OCI-LY7 (cell line): ENCODE measurements around the gene PAAF1. TPM values are rescaled to one million over a fixed set of nuclear protein-coding genes. Genes with fewer than 3 reads are reported as not detected.

Experiments used
- BruUV-seq: library from RNA; stranded (reverse); fragments of 400-500 nt; replicated peaks from 2 replicates; lab custom pipeline; 2021; lab: Mats Ljungman, UMichigan
- CTCF ChIA-PET: fragments of 300-600 bp; sonication (Branson Sonifier 250); formaldehyde crosslinking; loops from one replicate; lab custom pipeline; 2022; ENCODE audit warnings: antibody characterized with exemption; ENCODE audit not compliant: unreplicated experiment; lab: Charles Lee
- POLR2A ChIA-PET: fragments of 300-600 bp; sonication (Branson Sonifier 250); formaldehyde crosslinking; loops from one replicate; lab custom pipeline; 2022; ENCODE audit warnings: antibody characterized with exemption; lab: Charles Lee
- DNase-seq: peaks from one replicate; pipeline ENCODE4 v3.0.0-alpha.2; 2015; ENCODE audit warnings: low spot score
- H2AFZ ChIP-seq: fragments of 200-600 bp; sonication (generic), shearing (Covaris generic); 2 replicates; pipeline ENCODE4 v1.6.1; 2014; ENCODE audit warnings: mild to moderate bottlenecking, antibody characterized with exemption, low read length, moderate library complexity
- H3K27ac ChIP-seq: fragments of 200-600 bp; sonication (generic); 2 replicates; pipeline ENCODE4 v1.5.1; 2014; ENCODE audit warnings: mixed run types, low read depth, mild to moderate bottlenecking, moderate library complexity, low read length, inconsistent platforms; ENCODE audit not compliant: poor library complexity, severe bottlenecking
- H3K36me3 ChIP-seq: fragments of 200-600 bp; sonication (generic); 2 replicates; pipeline ENCODE4 v1.6.1; 2014; ENCODE audit warnings: mild to moderate bottlenecking, antibody characterized with exemption, low read length, moderate library complexity, mixed read lengths; ENCODE audit not compliant: insufficient read depth
- H3K4me1 ChIP-seq: fragments of 200-600 bp; sonication (generic); 2 replicates; pipeline ENCODE4 v1.5.1; 2014; ENCODE audit warnings: mild to moderate bottlenecking, low read length; ENCODE audit not compliant: insufficient read depth, poor library complexity, severe bottlenecking
- H3K4me2 ChIP-seq: fragments of 200-600 bp; sonication (generic); 2 replicates; pipeline ENCODE4 v1.6.1; 2014; ENCODE audit warnings: mild to moderate bottlenecking, low read length
- H3K4me3 ChIP-seq: fragments of 200-600 bp; sonication (generic); 2 replicates; pipeline ENCODE4 v1.5.1; 2014; ENCODE audit warnings: mild to moderate bottlenecking, low read depth, low read length; ENCODE audit not compliant: poor library complexity, severe bottlenecking
- H3K79me2 ChIP-seq: fragments of 200-600 bp; sonication (generic); 2 replicates; pipeline ENCODE4 v1.6.1; 2016; ENCODE audit warnings: low read depth, mild to moderate bottlenecking, low read length, moderate library complexity, mixed read lengths; ENCODE audit not compliant: insufficient read depth
- H3K9me2 ChIP-seq: fragments of 200-600 bp; sonication (generic); 2 replicates; pipeline ENCODE4 v1.6.1; 2016; ENCODE audit warnings: mild to moderate bottlenecking, low read length, mixed read lengths; ENCODE audit not compliant: insufficient read depth
- H3K9me3 ChIP-seq: fragments of 200-600 bp; sonication (generic); 2 replicates; pipeline ENCODE4 v1.6.1; 2014; ENCODE audit warnings: mild to moderate bottlenecking, mixed run types, low read length, mixed read lengths
- H4K20me1 ChIP-seq: fragments of 200-600 bp; sonication (generic); 2 replicates; pipeline ENCODE4 v1.6.1; 2014; ENCODE audit warnings: mild to moderate bottlenecking, antibody characterized with exemption, low read length, moderate library complexity, mixed read lengths; ENCODE audit not compliant: insufficient read depth
- CTCF ChIP-seq: fragments of 200-600 bp; sonication (generic); conservative IDR thresholded peaks from 2 replicates; pipeline ENCODE4 v1.5.1; 2014; ENCODE audit warnings: mild to moderate bottlenecking, antibody characterized with exemption, low read length, moderate library complexity, mixed read lengths
- EZH2phosphoT487 ChIP-seq: fragments of 200-600 bp; sonication (generic); IDR thresholded peaks from 2 replicates; pipeline ENCODE4 v1.6.1; 2018; ENCODE audit warnings: low read depth, borderline replicate concordance, mild to moderate bottlenecking, mixed run types, antibody characterized with exemption, low read length, moderate library complexity, mixed read lengths
- intact Hi-C: fragments of 100-400 bp; cut with micrococcal nuclease; formaldehyde crosslinking; loops from one replicate; pipeline ENCODE4 v1.10.0; 2022; ENCODE audit not compliant: unreplicated experiment
- total RNA-seq, 2 experiments: library from RNA; depleted of rRNA in 1 of 2; stranded (reverse); fragments of >200 nt in 1 of 2; shearing (Covaris generic) in 1 of 2; gene quantifications; 2 replicates each; pipeline ENCODE4 v1.2.3, GENCODE V29; 2014 to 2022

Gene PAAF1
- total RNA-seq, 2 experiments from 2014 or later, result 11.2 to 35.0 TPM

- Histone ChIP-seq H3K27ac (no peak overlapping the region), H3K4me2 (no peak overlapping the region), H3K79me2 (no peaks in the 10 kb centered on the region), H3K9me3 (0 out of 2 replicates have a peak, but pooled peaks cover 5% of the 10 kb centered on the region), H3K4me3 (no peak overlapping the region), H3K9me2 (no peaks in the 10 kb centered on the region), H3K36me3 (no peaks in the 10 kb centered on the region), H2AFZ (no peak overlapping the region), H4K20me1 (no peaks in the 10 kb centered on the region), H3K4me1 (no peaks in the 10 kb centered on the region)
- DNase-seq, result no peak
- ChIA-PET CTCF (no interaction called here), POLR2A (no interaction called here)
- TF ChIP-seq CTCF, result no peak
- TF ChIP-seq EZH2phosphoT487, result no peak
- no TSS peak for BruUV-seq
- intact Hi-C loops, result no loop called here
Observed at GRCh38 chr11:73944085-73944484, 67.3 kb downstream of the PAAF1 start.

- intact Hi-C loops, result no loop called here
- 0 out of 2 replicates have a peak, but pooled peaks cover 5% of the 10 kb centered on the region for H3K9me3 ChIP-seq
- no TSS peak for BruUV-seq
- no peaks in the 10 kb centered on the region for H3K4me1 ChIP-seq
- no peak overlapping the region for H3K4me2 ChIP-seq
- no peaks in the 10 kb centered on the region for H3K79me2 ChIP-seq
- no peak for DNase-seq
- no peaks in the 10 kb centered on the region for H3K9me2 ChIP-seq
- no peak overlapping the region for H3K27ac ChIP-seq
- TF ChIP-seq EZH2phosphoT487, result no peak
- TF ChIP-seq CTCF, result no peak
- no peaks in the 10 kb centered on the region for H3K36me3 ChIP-seq
- CTCF ChIA-PET, result no interaction called here
- no peaks in the 10 kb centered on the region for H4K20me1 ChIP-seq
- no peak overlapping the region for H2AFZ ChIP-seq
- H3K4me3 ChIP-seq, result no peak overlapping the region
- POLR2A ChIA-PET, result no interaction called here
Observed at GRCh38 chr11:73944901-73945300, 68.1 kb downstream of the PAAF1 start.

DNA sequence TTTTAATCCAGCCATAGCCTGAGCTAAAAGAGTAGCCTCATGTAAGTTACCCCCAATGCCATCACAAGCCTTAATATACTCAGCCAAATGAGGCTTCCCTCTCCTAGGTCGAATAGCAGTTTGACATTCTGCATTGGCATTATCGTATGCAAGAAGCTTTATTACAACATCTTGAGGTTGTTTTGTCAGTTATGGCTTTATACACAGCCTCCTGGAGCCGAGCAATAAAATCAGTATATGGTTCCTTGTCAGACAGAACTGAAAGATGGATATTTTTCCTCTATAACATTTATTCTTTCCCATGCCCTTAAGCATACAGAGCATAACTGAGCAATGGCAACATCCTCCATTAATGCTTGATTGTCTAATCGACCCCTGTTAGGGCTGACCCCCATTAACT lies 68.6 kb downstream of the PAAF1 start:
- TF ChIP-seq EZH2phosphoT487 (no peak), CTCF (no peak)
- 0 out of 2 replicates have a peak, but pooled peaks cover 5% of the 10 kb centered on the region for H3K9me3 ChIP-seq
- ChIA-PET POLR2A (no interaction called here), CTCF (no interaction called here)
- H3K36me3 ChIP-seq, result no peaks in the 10 kb centered on the region
- H2AFZ ChIP-seq, result no peak overlapping the region
- H3K79me2 ChIP-seq, result no peaks in the 10 kb centered on the region
- no peaks in the 10 kb centered on the region for H4K20me1 ChIP-seq
- H3K4me3 ChIP-seq, result no peak overlapping the region
- no peaks in the 10 kb centered on the region for H3K4me1 ChIP-seq
- H3K27ac ChIP-seq, result no peak overlapping the region
- no peak overlapping the region for H3K4me2 ChIP-seq
- no TSS peak for BruUV-seq
- no peak for DNase-seq
- intact Hi-C loops, result no loop called here
- H3K9me2 ChIP-seq, result no peaks in the 10 kb centered on the region
